PC-3 (cell line): ENCODE results near the gene COPS2. TPM values are rescaled to one million over a fixed set of nuclear protein-coding genes. Genes with fewer than 3 reads are reported as not detected.
A peak's percentile ranks its signal among the peaks of the same experiment; 100 is the strongest.

Source experiments
- ATAC-seq: fragments of 200-7000 bp; cut with Tn5 transposase; 2 replicates; pipeline ENCODE4 v1.9.1; 2020; ENCODE audit warnings: mild to moderate bottlenecking, moderate library complexity
- BruUV-seq: library from RNA; stranded (reverse); fragments of 400-500 nt; replicated peaks from 2 replicates; lab custom pipeline; 2021; lab: Mats Ljungman, UMichigan
- CTCF ChIA-PET: fragments of 300-600 bp; sonication (Branson Sonifier 250); formaldehyde crosslinking; loops from one replicate; lab custom pipeline; 2022; ENCODE audit warnings: antibody characterized with exemption; lab: Charles Lee
- POLR2A ChIA-PET: fragments of 300-600 bp; sonication (Branson Sonifier 250); formaldehyde crosslinking; loops from one replicate; lab custom pipeline; 2022; ENCODE audit warnings: antibody characterized with exemption; ENCODE audit not compliant: unreplicated experiment; lab: Charles Lee
- DNase-seq: peaks from one replicate; pipeline ENCODE4 v3.0.0-alpha.2; 2015
- H2AFZ ChIP-seq: fragments of 300-600 bp; sonication (generic); 2 replicates; pipeline ENCODE4 v1.6.0; 2016; ENCODE audit warnings: antibody characterized with exemption, low read length
- H3F3A ChIP-seq: fragments of 300-600 bp; sonication (generic); one replicate; pipeline ENCODE4 v1.6.0; 2017; ENCODE audit warnings: antibody characterized with exemption, low read length, control low read depth, mild to moderate bottlenecking; ENCODE audit not compliant: unreplicated experiment
- H3K27ac ChIP-seq: fragments of 300-600 bp; sonication (generic); 2 replicates; pipeline ENCODE4 v1.5.1; 2016; ENCODE audit warnings: mild to moderate bottlenecking, low read length
- H3K27me3 ChIP-seq: fragments of 300-600 bp; sonication (generic); 2 replicates; pipeline ENCODE4 v1.6.1; 2016; ENCODE audit warnings: low read length, mixed read lengths
- H3K36me3 ChIP-seq: fragments of 300-600 bp; sonication (generic); 2 replicates; pipeline ENCODE4 v1.6.1; 2016; ENCODE audit warnings: low read depth, mixed run types, low read length, mixed read lengths
- H3K4me1 ChIP-seq: fragments of 300-600 bp; sonication (generic); 2 replicates; pipeline ENCODE4 v1.5.1; 2016; ENCODE audit warnings: low read length; ENCODE audit not compliant: insufficient read depth
- H3K4me2 ChIP-seq: fragments of 300-600 bp; sonication (generic); 2 replicates; pipeline ENCODE4 v1.6.0; 2016; ENCODE audit warnings: low read length
- H3K4me3 ChIP-seq: fragments of 300-600 bp; sonication (generic); 2 replicates; pipeline ENCODE4 v1.5.1; 2016; ENCODE audit warnings: mild to moderate bottlenecking, low read length, mixed read lengths
- H3K79me2 ChIP-seq: fragments of 300-600 bp; sonication (generic); 2 replicates; pipeline ENCODE4 v1.6.1; 2017; ENCODE audit warnings: low read length, mixed read lengths
- H3K9ac ChIP-seq: fragments of 300-600 bp; sonication (generic); 2 replicates; pipeline ENCODE4 v1.6.0; 2016; ENCODE audit warnings: mild to moderate bottlenecking, low read length
- H3K9me2 ChIP-seq: fragments of 300-600 bp; sonication (generic); replicated peaks from 2 replicates; pipeline ENCODE4 v1.6.1; 2016; ENCODE audit warnings: mixed run types, low read length, mixed read lengths
- H3K9me3 ChIP-seq: fragments of 300-600 bp; sonication (generic); 2 replicates; pipeline ENCODE4 v1.6.1; 2016; ENCODE audit warnings: low read length, mixed read lengths
- H4K20me1 ChIP-seq: fragments of 300-600 bp; sonication (generic); 2 replicates; pipeline ENCODE4 v1.6.1; 2016; ENCODE audit warnings: low read length, mixed read lengths
- EZH2 ChIP-seq: fragments of 300-600 bp; sonication (generic); IDR thresholded peaks from one replicate; pipeline ENCODE4 v1.6.1; 2017; ENCODE audit warnings: antibody characterized with exemption, mild to moderate bottlenecking, low read length; ENCODE audit not compliant: unreplicated experiment
- EZH2phosphoT487 ChIP-seq: fragments of 300-600 bp; sonication (generic); IDR thresholded peaks from 2 replicates; pipeline ENCODE4 v1.6.1; 2018; ENCODE audit warnings: mild to moderate bottlenecking, antibody characterized with exemption, low read length, borderline replicate concordance
- intact Hi-C: fragments of 100-400 bp; cut with micrococcal nuclease; formaldehyde crosslinking; loops from 2 replicates; pipeline ENCODE4 v1.9.0; 2023
- total RNA-seq: library from RNA; depleted of rRNA; stranded (reverse); fragments of >200 nt; gene quantifications from 2 replicates; pipeline ENCODE4 v1.2.3, GENCODE V29; 2014
- TF ChIP-seq, protein P1 (sequence below): fragments of 300-600 bp; sonication (generic); conservative IDR thresholded peaks from 2 replicates; pipeline ENCODE4 v1.5.1; 2017; ENCODE audit warnings: antibody characterized with exemption, low read depth, mild to moderate bottlenecking, low read length

Gene COPS2
- total RNA-seq, 1 experiment from 2014 or later = 30.4 TPM

DNA sequence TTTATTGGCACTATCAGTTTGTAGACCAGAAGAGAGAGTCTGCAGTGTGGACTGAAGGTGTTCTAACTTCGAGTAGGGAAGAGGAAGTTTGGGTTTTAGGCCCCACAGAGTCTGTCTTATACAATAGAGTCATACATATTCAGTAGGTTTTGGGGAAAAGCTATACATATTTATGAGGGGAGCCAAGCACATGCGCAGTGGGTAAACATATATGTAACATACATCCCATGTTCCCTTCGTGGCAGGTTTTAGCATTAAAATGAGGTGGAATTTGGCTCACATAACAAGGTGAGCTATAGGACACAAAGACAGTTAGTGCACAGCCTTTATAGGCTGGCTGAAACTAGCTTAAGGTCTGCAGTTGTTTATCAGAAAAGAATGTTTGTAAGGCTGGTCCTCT is 19.5 kb upstream of the COPS2 start:
- H3K4me2 ChIP-seq = no peak overlapping the region
- no TSS peak for BruUV-seq

DNA sequence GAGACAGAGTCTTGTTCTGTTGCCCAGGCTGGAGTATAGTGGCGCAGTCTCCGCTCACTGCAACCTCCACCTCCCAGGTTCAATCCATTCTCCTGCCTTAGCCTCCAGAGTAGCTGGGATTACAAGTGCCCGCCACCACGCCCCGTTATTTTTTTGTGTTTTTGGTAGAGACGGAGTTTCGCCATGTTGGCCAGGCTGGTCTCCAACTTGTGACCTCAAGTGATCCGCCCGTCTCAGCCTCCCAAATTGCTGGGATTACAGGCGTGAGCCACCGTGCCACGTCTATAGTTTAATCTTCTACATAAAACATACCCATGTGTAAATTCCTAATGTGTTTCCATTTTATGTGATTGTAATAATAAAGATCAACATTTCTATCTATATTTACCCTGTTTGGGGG is 16.4 kb upstream of the COPS2 start:
- Histone ChIP-seq H3K9ac (peak overlapping the region; percentile 82; the same call in 1 of the 2 replicates), H3K36me3 (no peaks in the 10 kb centered on the region), H3K9me2 (no peaks in the 10 kb centered on the region), H3K4me2 (peak overlapping the region; percentile 90), H3K4me3 (peak overlapping the region; percentile 87), H4K20me1 (no peaks in the 10 kb centered on the region), H3K79me2 (peaks cover 47% of the 10 kb centered on the region), H2AFZ (peak overlapping the region; percentile 88), H3K4me1 (peaks cover 12% of the 10 kb centered on the region; the same call in 1 of the 2 replicates), H3K9me3 (no peaks in the 10 kb centered on the region), H3F3A (no peaks in the 10 kb centered on the region), H3K27me3 (no peaks in the 10 kb centered on the region), H3K27ac (no peak overlapping the region)
- no peak for TF ChIP-seq EZH2
- TF ChIP-seq, protein P1, sequence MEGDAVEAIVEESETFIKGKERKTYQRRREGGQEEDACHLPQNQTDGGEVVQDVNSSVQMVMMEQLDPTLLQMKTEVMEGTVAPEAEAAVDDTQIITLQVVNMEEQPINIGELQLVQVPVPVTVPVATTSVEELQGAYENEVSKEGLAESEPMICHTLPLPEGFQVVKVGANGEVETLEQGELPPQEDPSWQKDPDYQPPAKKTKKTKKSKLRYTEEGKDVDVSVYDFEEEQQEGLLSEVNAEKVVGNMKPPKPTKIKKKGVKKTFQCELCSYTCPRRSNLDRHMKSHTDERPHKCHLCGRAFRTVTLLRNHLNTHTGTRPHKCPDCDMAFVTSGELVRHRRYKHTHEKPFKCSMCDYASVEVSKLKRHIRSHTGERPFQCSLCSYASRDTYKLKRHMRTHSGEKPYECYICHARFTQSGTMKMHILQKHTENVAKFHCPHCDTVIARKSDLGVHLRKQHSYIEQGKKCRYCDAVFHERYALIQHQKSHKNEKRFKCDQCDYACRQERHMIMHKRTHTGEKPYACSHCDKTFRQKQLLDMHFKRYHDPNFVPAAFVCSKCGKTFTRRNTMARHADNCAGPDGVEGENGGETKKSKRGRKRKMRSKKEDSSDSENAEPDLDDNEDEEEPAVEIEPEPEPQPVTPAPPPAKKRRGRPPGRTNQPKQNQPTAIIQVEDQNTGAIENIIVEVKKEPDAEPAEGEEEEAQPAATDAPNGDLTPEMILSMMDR = no peak
- no peak for TF ChIP-seq EZH2phosphoT487
- DNase-seq (no peak), ATAC-seq (no peak)
- no TSS peak for BruUV-seq
- intact Hi-C loops = loop anchor here (1.0 kb wide), 1 partner anchor 16 kb away; no protein-coding TSS in a partner anchor
- POLR2A ChIA-PET = no interaction called here
- CTCF ChIA-PET = no interaction called here

More for the DNA sequence above, 19.5 kb upstream of the COPS2 start:
- POLR2A ChIA-PET = no interaction called here
- Histone ChIP-seq H2AFZ (no peak overlapping the region), H3K9me2 (no peaks in the 10 kb centered on the region), H3K4me3 (no peak overlapping the region), H4K20me1 (no peaks in the 10 kb centered on the region), H3K27ac (no peak overlapping the region), H3K4me1 (0 out of 2 replicates have a peak, but pooled peaks cover 8% of the 10 kb centered on the region), H3K79me2 (peaks cover 47% of the 10 kb centered on the region), H3K9me3 (no peaks in the 10 kb centered on the region), H3K36me3 (no peaks in the 10 kb centered on the region; the same call in 1 of the 2 replicates), H3K27me3 (no peaks in the 10 kb centered on the region), H3F3A (no peaks in the 10 kb centered on the region), H3K9ac (no peak overlapping the region)
- CTCF ChIA-PET = no interaction called here
- no peak for ATAC-seq
- intact Hi-C loops = no loop called here
- TF ChIP-seq, protein P1 = no peak
- TF ChIP-seq EZH2 (no peak), EZH2phosphoT487 (no peak)
- DNase-seq = no peak
